Stimulated activated CD8-positive, alpha-beta memory T cell treated with anti-CD3 and anti-CD28 coated beads, Interleukin-7, amount 100 ng/mL, for 24 hours (primary cell): ENCODE measurements around the gene ACSM2A.
"Not testable (repeated sequence)": the region's sequence is repeated elsewhere in the genome, so short reads cannot be mapped to it uniquely, and the experiment has no call there.

Experiments
- DNase-seq: peaks from one replicate; pipeline ENCODE4 v3.0.0-alpha.2; 2020; ENCODE audit warnings: low read depth

ACSM2A gene

GRCh38 chr16:20451364-20451763, at the start of gene ACSM2A:
ACSM2A (plus strand) TSS chr16:20451521; CDS start chr16:20460115, 8,594 bp downstream.
- not testable (repeated sequence) for DNase-seq

- DNase-seq, result no peak
These were observed 48.7 kb upstream of the ACSM2A start for GRCh38 chr16:20402651-20403050.

DNA sequence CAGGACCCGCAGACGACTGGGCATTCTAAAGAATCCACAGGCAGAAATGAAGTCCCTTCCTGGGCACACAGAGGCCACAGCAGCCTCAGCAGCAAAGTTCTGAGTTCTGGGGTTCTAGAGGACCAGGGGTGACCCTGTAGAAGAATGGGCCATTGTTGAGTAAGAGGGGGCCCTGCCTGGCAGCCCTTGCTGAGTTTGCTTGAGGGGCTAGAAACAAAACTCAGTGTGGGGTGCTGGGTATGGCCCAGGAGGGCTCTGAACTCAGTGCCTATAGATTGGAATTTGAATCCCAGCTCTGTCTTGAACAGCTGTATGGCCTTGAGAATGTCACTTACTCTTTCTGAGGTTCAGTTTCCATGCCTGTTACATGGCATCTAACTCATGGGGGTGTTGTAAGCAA, 46.7 kb upstream of the ACSM2A start, which contains the start of gene PDILT:
Gene PDILT, minus strand, starts transcription at position 101 of the 400 bp plus-strand sequence. CDS start 5,437 bp downstream, outside the sequence.
- no peak for DNase-seq

DNA sequence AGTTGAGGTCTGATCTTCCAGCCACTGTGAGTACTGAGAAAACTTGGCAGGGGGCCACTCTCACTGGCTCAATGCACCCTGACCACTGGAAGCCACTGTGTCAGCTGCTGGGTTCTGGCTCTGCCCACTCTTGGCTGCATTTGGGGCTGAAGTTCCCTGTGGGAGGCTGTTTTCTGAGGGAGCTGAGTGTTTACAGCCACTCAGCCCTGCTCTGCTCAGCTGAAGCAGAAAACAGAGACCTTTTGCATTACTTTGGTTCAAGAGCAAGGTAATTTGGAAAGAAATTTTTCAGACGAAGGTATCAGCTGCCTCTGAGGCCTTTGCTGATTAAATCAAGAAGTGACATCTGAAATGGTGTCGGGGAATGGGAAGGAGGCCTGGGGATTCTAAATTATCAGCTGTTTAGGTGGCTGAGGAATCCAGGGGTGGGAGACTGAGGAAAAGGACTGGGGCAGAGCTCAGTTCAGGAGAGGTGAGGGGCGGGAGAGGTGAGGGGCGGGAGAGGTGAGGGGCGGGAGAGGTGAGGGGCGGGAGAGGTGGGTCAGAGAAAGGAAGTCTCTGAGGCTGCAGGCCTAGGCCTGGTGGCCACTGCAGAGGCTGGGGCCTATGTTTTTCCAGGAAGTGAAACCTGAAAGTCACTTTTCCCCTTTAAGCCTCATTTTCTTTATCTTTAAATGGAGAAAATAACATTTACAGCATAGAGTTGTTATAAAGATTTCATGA, 41.8 kb upstream of the ACSM2A start, which contains the start of gene ACSM5:
Gene ACSM5, plus strand, starts transcription at position 137 of the 723 bp plus-strand sequence. CDS start 1,951 bp downstream, outside the sequence.
- no peak for DNase-seq

DNA sequence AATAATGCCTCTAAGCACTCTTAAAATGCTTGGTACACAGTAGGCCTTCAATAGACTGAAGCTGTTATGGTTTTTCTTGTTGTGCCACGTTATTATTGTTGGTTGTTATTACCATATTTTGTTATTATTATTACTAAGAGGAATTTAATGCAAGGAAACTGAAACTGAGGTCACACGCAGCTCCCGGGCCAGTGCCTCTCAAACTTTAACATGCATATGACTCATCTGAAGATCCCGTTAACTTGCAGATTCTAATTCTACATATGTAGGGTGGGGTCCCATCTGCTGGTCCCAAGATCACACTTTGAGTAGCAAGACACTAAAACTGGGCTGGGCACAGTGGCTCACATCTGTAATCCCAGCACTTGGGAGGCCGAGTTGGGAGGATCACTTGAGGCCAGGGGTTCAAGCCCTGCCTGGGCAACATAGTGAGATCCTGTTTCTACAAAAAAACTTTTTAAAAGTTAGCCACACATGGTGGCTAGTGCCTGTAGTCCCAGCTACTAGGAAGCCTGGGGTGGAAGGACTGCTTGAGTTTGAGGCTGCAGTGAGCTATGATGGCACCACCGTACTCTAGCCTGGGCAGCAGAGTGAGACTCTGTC, 41.1 kb upstream of the ACSM2A start:
- no peak for DNase-seq

DNA sequence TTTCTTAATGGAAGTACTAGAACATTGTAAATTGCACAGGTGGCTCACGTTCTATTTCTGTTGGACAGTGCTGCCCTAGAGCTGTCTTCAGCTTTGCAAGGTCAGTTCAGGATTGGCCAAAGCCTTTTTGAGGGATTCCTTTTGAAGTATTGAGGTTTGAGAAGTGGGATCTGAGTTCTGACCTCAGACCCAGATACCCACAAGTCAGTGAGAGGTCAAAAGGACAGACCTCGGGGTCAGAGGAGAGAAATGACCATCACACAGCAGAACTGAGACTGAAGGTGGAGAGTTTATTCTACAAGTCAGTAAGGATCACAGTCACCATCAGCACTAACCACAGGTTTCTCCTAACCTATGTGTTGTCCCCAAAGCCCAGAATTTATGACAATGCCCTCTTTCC, 40.3 kb upstream of the ACSM2A start:
- no peak for DNase-seq

GRCh38 chr16:20415541-20415940, 35.8 kb upstream of the ACSM2A start:
- no peak for DNase-seq

DNA sequence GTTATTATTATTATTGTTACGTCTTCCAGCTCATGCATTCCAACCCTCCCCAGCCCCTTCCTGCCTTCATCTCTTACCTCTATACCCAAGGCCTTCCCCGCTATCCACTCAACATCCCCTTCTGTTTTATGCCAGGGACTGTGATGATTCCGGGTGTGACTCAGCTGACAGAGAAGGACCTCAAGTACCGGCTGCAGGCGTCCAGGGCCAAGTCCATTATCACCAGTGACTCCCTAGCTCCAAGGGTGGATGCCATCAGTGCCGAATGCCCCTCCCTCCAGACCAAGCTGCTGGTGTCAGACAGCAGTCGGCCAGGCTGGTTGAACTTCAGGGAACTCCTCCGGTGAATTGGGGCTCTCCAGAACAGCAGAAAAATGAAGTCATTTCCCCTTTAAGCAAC, 32.2 kb upstream of the ACSM2A start:
- DNase-seq, result not testable (repeated sequence)

- DNase-seq, result not testable (repeated sequence)
These were observed 29.6 kb upstream of the ACSM2A start for GRCh38 chr16:20421748-20422147.

- not testable (repeated sequence) for DNase-seq
These were observed 27.6 kb upstream of the ACSM2A start for GRCh38 chr16:20423772-20424128.

DNA sequence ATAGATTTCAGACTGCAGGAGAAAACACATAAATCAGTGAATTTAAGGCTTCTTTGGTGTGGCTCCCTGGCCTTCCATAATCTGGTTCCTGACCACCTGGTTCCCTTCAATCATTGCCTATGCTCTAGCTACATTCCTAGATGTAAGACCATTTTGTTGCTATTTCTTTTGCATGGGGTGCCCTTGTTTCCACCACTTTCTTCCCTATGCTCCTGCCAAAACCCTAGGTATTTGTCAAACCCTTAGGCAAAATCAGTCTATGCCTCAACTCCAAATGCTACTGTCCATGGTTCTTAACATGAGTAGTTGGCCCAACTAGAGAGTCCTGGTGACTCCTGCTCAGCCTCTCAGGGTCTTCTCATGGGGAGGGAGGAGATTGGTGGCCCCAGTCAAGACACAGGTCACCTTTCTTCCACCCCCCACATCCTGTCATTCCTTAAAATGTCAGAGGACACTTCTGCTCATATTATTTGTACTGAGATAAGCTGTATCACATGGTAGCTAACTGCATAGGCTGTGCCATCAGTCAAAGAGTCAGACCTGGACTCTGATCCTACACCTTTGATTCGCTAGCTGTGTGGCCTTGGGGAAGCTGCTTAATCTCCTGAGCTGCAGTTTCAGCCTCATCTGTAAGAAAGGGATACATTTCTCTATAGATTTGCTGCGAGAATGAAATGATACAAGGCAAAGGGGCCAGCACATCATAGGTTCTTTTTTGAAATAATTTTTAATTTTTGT, 27.0 kb upstream of the ACSM2A start:
- no peak for DNase-seq

- not testable (repeated sequence) for DNase-seq
These were observed 23.9 kb upstream of the ACSM2A start for GRCh38 chr16:20427401-20427797.

DNA sequence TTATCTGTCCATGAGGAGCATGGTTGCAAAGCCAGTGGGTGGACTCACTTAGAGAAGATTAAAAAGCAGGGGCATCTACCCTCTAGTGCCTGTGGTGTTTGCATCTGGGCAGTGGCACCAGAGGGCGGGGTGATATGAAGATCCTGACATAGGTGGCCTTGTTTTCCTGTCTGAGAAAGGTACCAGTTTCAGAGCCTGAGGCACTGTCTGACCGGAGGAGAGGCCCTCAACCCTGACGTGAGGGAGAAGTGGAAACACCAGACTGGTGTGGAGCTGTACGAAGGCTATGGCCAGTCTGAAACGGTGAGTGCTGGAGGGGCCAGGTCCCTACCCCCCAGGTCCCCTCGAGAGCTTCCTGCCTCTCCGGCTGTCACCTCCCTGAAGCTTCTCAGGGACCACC, 21.8 kb upstream of the ACSM2A start:
- DNase-seq, result not testable (repeated sequence)

- not testable (repeated sequence) for DNase-seq
These were observed 20.8 kb upstream of the ACSM2A start for GRCh38 chr16:20430480-20430879.

DNA sequence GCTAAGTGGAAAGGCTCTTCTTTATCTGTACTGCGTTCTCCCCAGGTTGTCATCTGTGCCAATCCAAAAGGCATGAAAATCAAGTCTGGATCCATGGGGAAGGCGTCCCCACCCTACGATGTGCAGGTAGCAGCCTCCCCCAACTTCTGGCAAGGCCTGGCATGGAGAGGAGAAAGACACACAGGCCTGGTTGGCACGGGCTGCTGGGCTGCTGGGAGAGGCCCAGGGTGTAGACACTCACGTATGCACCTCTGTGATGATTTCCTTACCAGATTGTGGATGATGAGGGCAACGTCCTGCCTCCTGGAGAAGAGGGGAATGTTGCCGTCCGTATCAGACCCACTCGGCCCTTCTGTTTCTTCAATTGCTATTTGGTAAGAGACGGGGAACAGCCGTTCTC, 20.4 kb upstream of the ACSM2A start:
- no peak for DNase-seq

- not testable (repeated sequence) for DNase-seq
These were observed 12.4 kb upstream of the ACSM2A start for GRCh38 chr16:20438950-20439349.

- DNase-seq, result not testable (repeated sequence)
These were observed 11.5 kb upstream of the ACSM2A start for GRCh38 chr16:20439820-20440231.

DNA sequence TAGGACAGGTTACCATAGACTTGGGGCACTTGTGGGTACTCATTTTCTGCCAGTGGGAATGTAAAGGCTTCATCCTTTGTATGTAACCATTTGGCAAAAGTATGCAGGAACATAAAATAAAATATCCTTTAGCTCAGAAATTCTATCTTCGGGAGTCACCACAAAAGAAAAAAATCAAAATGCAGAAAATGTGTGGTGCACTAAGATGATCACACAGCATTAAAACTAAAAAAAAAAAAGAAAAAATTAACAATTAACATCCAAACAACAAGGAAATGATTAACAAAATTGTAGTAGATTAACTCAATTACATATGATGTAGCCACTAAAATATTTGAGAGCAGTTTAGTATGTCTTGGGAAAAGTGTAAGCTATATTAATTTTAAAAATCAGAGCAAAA, 10.6 kb upstream of the ACSM2A start:
- not testable (repeated sequence) for DNase-seq

- DNase-seq, result no peak
These were observed 10.1 kb upstream of the ACSM2A start for GRCh38 chr16:20441191-20441590.

DNA sequence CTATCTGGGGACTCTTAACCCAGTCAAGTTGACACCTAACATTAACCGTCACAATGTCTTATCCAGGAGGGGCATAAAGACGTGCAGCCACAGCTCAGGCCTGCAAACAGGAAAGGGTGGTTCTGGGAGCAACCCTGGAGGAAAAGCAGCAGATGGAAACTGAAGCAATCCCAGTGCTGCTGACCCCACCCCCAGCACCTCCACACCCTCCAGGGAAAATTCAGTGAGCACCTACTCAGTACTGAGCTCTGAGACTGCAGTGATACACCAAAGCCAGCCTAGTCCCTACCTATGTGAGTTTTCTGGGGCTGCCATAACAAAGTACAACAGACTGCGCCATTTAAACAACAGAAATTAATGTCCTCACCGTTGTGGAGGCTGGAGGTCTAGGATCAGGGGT, 9.5 kb upstream of the ACSM2A start:
- not testable (repeated sequence) for DNase-seq

GRCh38 chr16:20446652-20447393, 4.5 kb upstream of the ACSM2A start:
- not testable (repeated sequence) for DNase-seq

DNA sequence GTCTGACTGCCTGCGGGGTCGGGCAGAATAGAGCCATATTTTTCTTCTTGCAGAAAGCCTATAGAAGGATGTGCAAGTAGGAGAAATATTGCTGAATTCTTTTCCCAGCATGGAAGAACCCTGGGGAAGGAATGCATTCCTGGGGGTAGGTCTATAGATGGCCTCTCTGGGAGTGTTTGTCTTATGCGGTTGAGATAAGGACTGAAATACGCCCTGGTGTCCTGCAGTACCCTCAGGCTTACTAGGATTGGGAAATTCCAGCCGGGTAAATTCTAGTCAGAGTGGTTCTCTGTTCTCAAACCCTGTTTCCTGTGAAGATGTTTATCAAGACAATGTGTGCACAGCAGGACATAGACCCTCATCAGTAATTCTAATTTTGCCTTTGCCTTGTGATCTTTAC, 2.3 kb downstream of the ACSM2A start:
- not testable (repeated sequence) for DNase-seq
